ENCODE results near the gene VEGFB. TPM values are rescaled to one million over a fixed set of nuclear protein-coding genes. Genes with fewer than 3 reads are reported as not detected.

Gene VEGFB
- polyA plus RNA-seq, 3 donors = 0.40 to 5.6 TPM; not detected in 1

- peaks cover 68 to 82% of the 10 kb centered on the region in 2 donors for H3K4me1 ChIP-seq (ENCODE audit: control insufficient read depth in 1 of 2, insufficient read depth in 2 of 2, low read length in 2 of 2)
- H3K4me2 ChIP-seq (replicated peaks; ENCODE audit: extremely low read depth, low read length, poor library complexity, severe bottlenecking) = no peak overlapping the region
- H3K27ac ChIP-seq (ENCODE audit: low read depth in 1 of 2, low read length in 2 of 2) = no peak overlapping the region
- H2AFZ ChIP-seq (ENCODE audit: insufficient read depth, low read depth, low read length, poor library complexity, severe bottlenecking) = no peak overlapping the region
- H3K4me3 ChIP-seq (replicated peaks in 1 of 3; ENCODE audit: low read depth in 2 of 3, low read length in 3 of 3) = no peak overlapping the region
- Mint-ChIP-seq H3K27me3 (ENCODE audit: low read depth in 3 of 3) (peaks cover 0 to 5% (median 0%) of the 10 kb centered on the region in 3 donors), H3K4me3 (peak overlapping the region in 1 of 2 donors; percentile 26), H3K36me3 (peaks cover 14 to 16% of the 10 kb centered on the region in 2 donors), H3K9me3 (no peaks in the 10 kb centered on the region), H3K27ac (peak overlapping the region in 4 of 7 donors; percentile 5 to 26 (median 11)), H3K4me1 (peaks cover 62% of the 10 kb centered on the region)
- H3K27me3 ChIP-seq (ENCODE audit: control insufficient read depth in 2 of 2, insufficient read depth in 2 of 2, low read length in 2 of 2) = no peaks in the 10 kb centered on the region
- H3K79me2 ChIP-seq (ENCODE audit: insufficient read depth, low read length) = peaks cover 40% of the 10 kb centered on the region
- no peaks in the 10 kb centered on the region for H3K9me3 ChIP-seq (replicated peaks in 1 of 2; ENCODE audit: control insufficient read depth in 1 of 2, insufficient read depth in 1 of 2, low read length in 2 of 2)
- no peak overlapping the region for H3K9ac ChIP-seq (ENCODE audit: insufficient read depth, low read length, poor library complexity, severe bottlenecking)
- H4K20me1 ChIP-seq (ENCODE audit: insufficient read depth, low read length) = no peaks in the 10 kb centered on the region
- peaks cover 10 to 12% of the 10 kb centered on the region in 2 donors for H3K36me3 ChIP-seq (replicated peaks in 1 of 2; ENCODE audit: control insufficient read depth in 1 of 2, insufficient read depth in 2 of 2, low read length in 2 of 2)
- WGBS (ENCODE audit: insufficient coverage) = 100% methylated on average over 2 of the region's 8 CpGs
- DNase-seq = no peak
- TF ChIP-seq CTCF (IDR thresholded peaks at IDR 0.05) = no peak
- intact Hi-C loops (cut with micrococcal nuclease) = loop anchor here (5.0 kb wide), 2 partner anchors 36 to 59 kb away; partner anchors contain the start of genes FERMT3 (in 2 of the 2) and CATSPERZ (in 1 of the 2)
Observed at GRCh38 chr11:64243236-64243854, 9.0 kb downstream of the VEGFB start.

GRCh38 chr11:64244107-64244506 lies 9.7 kb downstream of the VEGFB start:
- 57% methylated on average over 2 of the region's 5 CpGs for WGBS (ENCODE audit: insufficient coverage)
- Mint-ChIP-seq H3K27me3 (ENCODE audit: low read depth in 3 of 3) (peaks cover 0 to 5% (median 2%) of the 10 kb centered on the region in 3 donors), H3K36me3 (peaks cover 14 to 16% of the 10 kb centered on the region in 2 donors), H3K4me3 (no peak overlapping the region), H3K27ac (peak overlapping the region in 4 of 7 donors; percentile 25 to 54 (median 40)), H3K9me3 (no peaks in the 10 kb centered on the region), H3K4me1 (peaks cover 55% of the 10 kb centered on the region)
- Histone ChIP-seq H3K4me1 (ENCODE audit: control insufficient read depth in 1 of 2, insufficient read depth in 2 of 2, low read length in 2 of 2) (peaks cover 61 to 75% of the 10 kb centered on the region in 2 donors), H3K4me3 (replicated peaks in 1 of 3; ENCODE audit: low read depth in 2 of 3, low read length in 3 of 3) (no peak overlapping the region), H3K9ac (ENCODE audit: insufficient read depth, low read length, poor library complexity, severe bottlenecking) (no peak overlapping the region), H3K27me3 (ENCODE audit: control insufficient read depth in 2 of 2, insufficient read depth in 2 of 2, low read length in 2 of 2) (no peaks in the 10 kb centered on the region), H2AFZ (ENCODE audit: insufficient read depth, low read depth, low read length, poor library complexity, severe bottlenecking) (no peak overlapping the region), H3K9me3 (replicated peaks in 1 of 2; ENCODE audit: control insufficient read depth in 1 of 2, insufficient read depth in 1 of 2, low read length in 2 of 2) (no peaks in the 10 kb centered on the region), H4K20me1 (ENCODE audit: insufficient read depth, low read length) (no peaks in the 10 kb centered on the region), H3K36me3 (replicated peaks in 1 of 2; ENCODE audit: control insufficient read depth in 1 of 2, insufficient read depth in 2 of 2, low read length in 2 of 2) (peaks cover 10 to 12% of the 10 kb centered on the region in 2 donors), H3K79me2 (ENCODE audit: insufficient read depth, low read length) (peaks cover 40% of the 10 kb centered on the region), H3K27ac (ENCODE audit: low read depth in 1 of 2, low read length in 2 of 2) (peak overlapping the region in 1 of 2 donors; percentile 11), H3K4me2 (replicated peaks; ENCODE audit: extremely low read depth, low read length, poor library complexity, severe bottlenecking) (no peak overlapping the region)
- intact Hi-C loops (cut with micrococcal nuclease) = loop anchor here (5.0 kb wide), 2 partner anchors 37 to 58 kb away; partner anchors contain the start of genes FERMT3 (in 2 of the 2) and CATSPERZ (in 1 of the 2)
- no peak for TF ChIP-seq CTCF (IDR thresholded peaks at IDR 0.05)
- no peak for DNase-seq

All from CD14-positive monocyte (primary cell).